Nephron progenitor cell (in vitro differentiated cells): ENCODE results near the gene FSTL4.

Experiments
- DNase-seq: peaks from one replicate; pipeline ENCODE4 v3.0.0; 2021
- H3K27ac Mint-ChIP-seq: 2 replicates; pipeline ENCODE4 v1.8.0; 2021; ENCODE audit warnings: mild to moderate bottlenecking, moderate library complexity, mixed read lengths
- H3K27me3 Mint-ChIP-seq: 2 replicates; pipeline ENCODE4 v1.8.0; 2021; ENCODE audit warnings: mild to moderate bottlenecking, low read depth, mixed read lengths; ENCODE audit not compliant: poor library complexity
- H3K36me3 Mint-ChIP-seq: 2 replicates; pipeline ENCODE4 v1.8.0; 2021; ENCODE audit warnings: low read depth, mixed read lengths
- H3K4me1 Mint-ChIP-seq: 2 replicates; pipeline ENCODE4 v1.8.0; 2021; ENCODE audit warnings: mixed read lengths
- H3K4me3 Mint-ChIP-seq: 2 replicates; pipeline ENCODE4 v1.8.0; 2021; ENCODE audit warnings: mild to moderate bottlenecking, moderate library complexity, mixed read lengths
- H3K9me3 Mint-ChIP-seq: 2 replicates; pipeline ENCODE4 v1.8.0; 2021; ENCODE audit warnings: mild to moderate bottlenecking, moderate library complexity, mixed read lengths
- TF ChIP-seq, protein P1 (sequence below): fragments of 200-600 bp; sonication (generic); IDR thresholded peaks from 2 replicates; pipeline ENCODE4 v1.5.0; 2021; ENCODE audit warnings: antibody characterized with exemption

FSTL4 gene

DNA sequence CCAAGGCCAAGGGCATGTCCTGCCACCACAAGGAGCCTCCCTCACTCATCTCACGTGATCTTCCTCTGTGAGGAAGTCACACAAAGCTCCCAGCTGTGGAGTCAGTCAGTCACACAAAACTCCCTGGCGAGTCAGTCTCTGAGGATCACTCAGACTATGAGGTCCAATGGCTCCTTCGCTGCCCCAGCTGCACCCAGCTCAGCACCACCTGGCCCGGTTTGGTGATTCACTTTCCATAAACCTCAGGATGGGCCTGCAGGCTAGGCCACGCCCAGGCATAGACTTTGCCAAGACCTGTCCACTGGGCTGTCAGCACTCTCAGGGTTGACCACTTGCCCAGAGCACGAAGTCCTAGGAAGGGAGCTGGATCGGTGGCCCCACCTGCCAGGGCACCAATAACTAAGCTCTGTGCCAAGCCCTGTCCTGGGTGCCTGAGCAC lies 326.7 kb downstream of the FSTL4 start:
- TF ChIP-seq, protein P1, sequence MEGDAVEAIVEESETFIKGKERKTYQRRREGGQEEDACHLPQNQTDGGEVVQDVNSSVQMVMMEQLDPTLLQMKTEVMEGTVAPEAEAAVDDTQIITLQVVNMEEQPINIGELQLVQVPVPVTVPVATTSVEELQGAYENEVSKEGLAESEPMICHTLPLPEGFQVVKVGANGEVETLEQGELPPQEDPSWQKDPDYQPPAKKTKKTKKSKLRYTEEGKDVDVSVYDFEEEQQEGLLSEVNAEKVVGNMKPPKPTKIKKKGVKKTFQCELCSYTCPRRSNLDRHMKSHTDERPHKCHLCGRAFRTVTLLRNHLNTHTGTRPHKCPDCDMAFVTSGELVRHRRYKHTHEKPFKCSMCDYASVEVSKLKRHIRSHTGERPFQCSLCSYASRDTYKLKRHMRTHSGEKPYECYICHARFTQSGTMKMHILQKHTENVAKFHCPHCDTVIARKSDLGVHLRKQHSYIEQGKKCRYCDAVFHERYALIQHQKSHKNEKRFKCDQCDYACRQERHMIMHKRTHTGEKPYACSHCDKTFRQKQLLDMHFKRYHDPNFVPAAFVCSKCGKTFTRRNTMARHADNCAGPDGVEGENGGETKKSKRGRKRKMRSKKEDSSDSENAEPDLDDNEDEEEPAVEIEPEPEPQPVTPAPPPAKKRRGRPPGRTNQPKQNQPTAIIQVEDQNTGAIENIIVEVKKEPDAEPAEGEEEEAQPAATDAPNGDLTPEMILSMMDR = no peak
- Mint-ChIP-seq H3K27me3 (peaks cover 4% of the 10 kb centered on the region), H3K4me3 (no peak overlapping the region), H3K27ac (no peak overlapping the region), H3K36me3 (no peaks in the 10 kb centered on the region), H3K9me3 (no peaks in the 10 kb centered on the region), H3K4me1 (no peaks in the 10 kb centered on the region)
- no peak for DNase-seq

DNA sequence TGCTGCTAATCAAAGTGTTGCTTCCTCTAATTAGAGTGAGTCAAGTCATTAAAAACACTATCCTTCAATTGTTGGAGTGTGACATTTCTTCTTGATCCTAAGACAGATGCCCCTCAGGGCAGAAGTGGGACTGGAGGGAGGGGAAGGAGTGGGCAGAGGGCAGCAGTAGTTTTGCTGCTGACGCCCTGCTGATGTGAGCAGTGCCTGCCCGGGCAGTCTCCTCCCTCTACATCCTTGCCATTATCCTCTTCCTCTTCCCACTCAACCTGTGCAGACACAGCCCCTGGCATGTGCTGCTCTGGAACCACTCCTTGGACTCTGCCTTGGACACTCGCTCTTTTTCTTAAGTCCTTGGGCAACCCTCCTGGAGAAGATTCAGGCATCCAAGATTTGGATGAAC lies 328.0 kb downstream of the FSTL4 start:
- H3K36me3 Mint-ChIP-seq = no peaks in the 10 kb centered on the region
- H3K4me1 Mint-ChIP-seq = no peaks in the 10 kb centered on the region
- H3K27ac Mint-ChIP-seq = no peak overlapping the region
- peaks cover 2% of the 10 kb centered on the region for H3K9me3 Mint-ChIP-seq
- no peaks in the 10 kb centered on the region for H3K27me3 Mint-ChIP-seq
- no peak overlapping the region for H3K4me3 Mint-ChIP-seq
- no peak for DNase-seq
- TF ChIP-seq, protein P1 = no peak

DNA sequence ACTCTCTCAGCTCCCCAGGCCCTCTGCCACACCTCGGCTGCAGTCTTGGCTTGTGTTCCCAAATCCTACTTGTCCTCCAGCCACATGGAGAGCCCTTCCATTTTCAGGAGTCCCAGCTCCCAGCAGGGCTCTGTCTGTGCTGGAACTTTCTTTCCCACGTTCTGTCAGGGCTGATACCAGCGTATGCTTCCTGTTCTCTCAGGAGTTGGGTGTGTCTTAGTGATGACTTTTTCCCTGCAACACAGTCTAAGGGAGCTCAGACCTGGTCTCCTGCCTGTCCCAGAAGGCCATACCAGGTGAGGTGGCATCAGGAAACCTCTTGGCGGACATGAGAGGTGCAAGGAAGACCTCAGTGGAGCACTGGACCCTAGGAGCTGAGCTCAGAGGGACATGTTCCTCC lies 334.0 kb downstream of the FSTL4 start:
- H3K4me3 Mint-ChIP-seq = no peak overlapping the region
- no peak overlapping the region for H3K27ac Mint-ChIP-seq
- peaks cover 15% of the 10 kb centered on the region for H3K4me1 Mint-ChIP-seq
- TF ChIP-seq, protein P1 = no peak
- H3K27me3 Mint-ChIP-seq = peaks cover 6% of the 10 kb centered on the region
- peaks cover 6% of the 10 kb centered on the region for H3K9me3 Mint-ChIP-seq
- no peak for DNase-seq
- no peaks in the 10 kb centered on the region for H3K36me3 Mint-ChIP-seq

DNA sequence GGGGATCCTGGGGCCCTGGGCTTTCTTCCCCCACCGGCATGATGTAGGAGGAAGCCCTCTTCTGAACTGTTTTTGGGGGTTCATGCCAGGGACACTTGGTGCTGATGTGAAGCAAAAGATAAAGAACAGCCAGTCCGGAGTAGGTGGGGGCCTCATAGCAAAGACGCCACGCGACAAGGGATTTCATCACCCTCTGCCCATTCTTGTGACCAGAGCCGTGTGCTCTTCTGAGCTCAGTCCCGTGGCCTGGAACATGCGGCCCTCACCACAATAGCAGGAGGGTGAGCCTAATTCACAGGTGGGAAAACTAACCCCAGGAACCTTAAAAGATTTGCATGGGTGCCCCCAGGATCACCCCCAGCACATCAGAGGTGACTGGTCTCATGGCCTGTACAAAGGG lies 334.6 kb downstream of the FSTL4 start:
- H3K27me3 Mint-ChIP-seq = peaks cover 6% of the 10 kb centered on the region

DNA sequence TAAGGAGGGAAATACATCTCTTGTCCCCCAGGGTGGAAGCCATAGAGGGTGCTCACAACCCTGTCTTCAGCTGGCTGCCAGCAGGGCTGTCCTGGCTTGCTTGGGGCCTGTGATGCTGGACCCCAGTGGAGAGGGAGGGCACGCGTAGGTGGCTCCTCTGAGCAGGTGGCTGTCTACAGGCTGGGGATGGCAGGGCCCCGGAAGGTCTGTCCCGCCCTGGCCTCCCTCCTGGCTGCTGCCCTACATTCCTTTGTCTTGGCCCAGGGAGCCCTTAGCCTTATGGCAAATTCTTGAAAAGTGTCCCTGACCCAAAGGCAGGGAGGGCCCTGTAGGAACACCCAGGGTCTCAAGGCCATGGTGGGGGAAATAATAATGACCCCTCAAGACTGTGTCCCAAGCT lies 336.2 kb downstream of the FSTL4 start:
- H3K27me3 Mint-ChIP-seq = peaks cover 8% of the 10 kb centered on the region
- H3K4me1 Mint-ChIP-seq = peaks cover 36% of the 10 kb centered on the region
- TF ChIP-seq, protein P1 = no peak
- H3K27ac Mint-ChIP-seq = no peak overlapping the region
- no peak for DNase-seq
- H3K36me3 Mint-ChIP-seq = no peaks in the 10 kb centered on the region
- H3K4me3 Mint-ChIP-seq = no peak overlapping the region
- H3K9me3 Mint-ChIP-seq = peaks cover 6% of the 10 kb centered on the region

More for the DNA sequence above, 334.6 kb downstream of the FSTL4 start:
- Mint-ChIP-seq H3K4me3 (no peak overlapping the region), H3K9me3 (peaks cover 6% of the 10 kb centered on the region), H3K27ac (no peak overlapping the region), H3K4me1 (peaks cover 20% of the 10 kb centered on the region), H3K36me3 (no peaks in the 10 kb centered on the region)
- DNase-seq = no peak
- TF ChIP-seq, protein P1 = no peak

DNA sequence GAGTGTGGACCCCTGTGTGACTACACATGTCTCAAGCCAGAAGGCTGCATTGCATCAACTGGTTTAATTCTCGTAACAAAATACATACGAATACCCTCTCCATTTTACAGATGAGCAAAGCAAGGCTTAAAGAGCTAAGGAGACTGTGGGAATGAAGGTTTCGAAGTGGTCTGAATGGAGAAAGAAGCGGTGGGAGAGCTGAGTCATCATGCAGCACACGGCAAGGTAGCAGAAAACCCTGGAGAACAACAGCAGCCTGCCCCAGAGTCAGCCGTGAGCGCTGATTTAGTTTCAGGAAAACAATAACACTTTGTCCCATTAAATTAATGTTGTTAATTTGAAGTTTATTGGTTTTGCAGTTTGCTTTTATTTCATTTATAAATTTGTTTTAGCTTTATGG lies 336.7 kb downstream of the FSTL4 start:
- H3K27me3 Mint-ChIP-seq = peaks cover 10% of the 10 kb centered on the region
- H3K9me3 Mint-ChIP-seq = peaks cover 6% of the 10 kb centered on the region
- peaks cover 41% of the 10 kb centered on the region for H3K4me1 Mint-ChIP-seq
- no peak overlapping the region for H3K4me3 Mint-ChIP-seq
- H3K36me3 Mint-ChIP-seq = no peaks in the 10 kb centered on the region
- TF ChIP-seq, protein P1 = no peak
- DNase-seq = no peak
- no peak overlapping the region for H3K27ac Mint-ChIP-seq
